ENCODE data around the gene BRIP1. TPM values are rescaled to one million over a fixed set of nuclear protein-coding genes. Genes with fewer than 3 reads are reported as not detected.

The BRIP1 gene
- total RNA-seq, 1 experiment from 2014 or later: 20.2 TPM

DNA sequence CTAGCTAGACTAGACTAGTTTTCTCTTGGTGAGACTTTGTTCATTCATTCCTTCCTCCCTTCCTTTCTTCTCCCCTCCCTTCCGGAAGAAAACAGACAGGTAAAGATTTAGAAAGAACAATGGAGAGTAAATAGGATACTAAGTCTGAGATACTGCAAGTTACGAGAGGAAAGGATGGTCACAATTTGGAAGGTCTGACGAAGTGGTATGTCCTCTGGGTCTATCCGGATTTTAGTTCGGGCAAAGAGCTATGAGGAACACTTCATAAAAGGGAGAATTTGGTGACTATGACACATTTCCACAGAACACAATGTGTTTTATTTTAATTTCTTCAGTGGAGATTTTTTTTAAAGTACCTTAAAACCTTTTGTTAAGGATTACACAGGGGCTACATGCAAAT, 107.7 kb downstream of the BRIP1 start:
- Mint-ChIP-seq H3K4me1 (peaks cover 0 to 3% of the 10 kb centered on the region in 2 experiments; a peak in 2 of 4 replicates), H3K27ac (no peak overlapping the region; a peak in 1 of 7 replicates), H3K36me3 (ENCODE audit: insufficient read depth in 1 of 3, low read depth in 3 of 3) (peaks cover 8 to 29% (median 21%) of the 10 kb centered on the region in 3 experiments), H3K4me3 (no peak overlapping the region), H3K27me3 (ENCODE audit: low read depth) (no peaks in the 10 kb centered on the region; the same call in 1 of the 2 replicates), H3K9me3 (no peaks in the 10 kb centered on the region; a peak in 1 of 5 replicates)
- Histone ChIP-seq H3K79me1 (ENCODE audit: insufficient read depth, low read depth, low read length, poor library complexity, severe bottlenecking) (no peaks in the 10 kb centered on the region), H2BK120ac (ENCODE audit: low read depth, low read length, poor library complexity, severe bottlenecking) (no peak overlapping the region), H2AFZ (ENCODE audit: low read length) (no peak overlapping the region), H4K20me1 (ENCODE audit: control insufficient read depth, insufficient read depth, insufficient read length) (no peaks in the 10 kb centered on the region), H3K56ac (ENCODE audit: insufficient read length, low read depth, low read length) (no peak overlapping the region), H4K5ac (ENCODE audit: insufficient read length, low read depth, low read length) (no peak overlapping the region), H3K27me3 (ENCODE audit: insufficient read depth, low read length) (no peaks in the 10 kb centered on the region), H3T11ph (ENCODE audit: low read length) (no peak overlapping the region), H3K79me2 (ENCODE audit: insufficient read depth, low read length) (no peaks in the 10 kb centered on the region), H3K18ac (ENCODE audit: insufficient read length, low read depth, low read length) (no peak overlapping the region), H3K4me1 (ENCODE audit: insufficient read depth, low read length) (no peaks in the 10 kb centered on the region), H2AK5ac (ENCODE audit: insufficient read length, low read length) (no peak overlapping the region), H3K4me2 (ENCODE audit: insufficient read depth, insufficient read length, low read length) (no peak overlapping the region), H4K91ac (ENCODE audit: insufficient read length, low read depth, low read length) (no peak overlapping the region), H2BK12ac (ENCODE audit: insufficient read length, low read depth, low read length) (no peak overlapping the region), H3K4ac (ENCODE audit: low read depth, low read length) (no peak overlapping the region), H4K8ac (replicated peaks; ENCODE audit: insufficient read length, low read depth, low read length) (no peak overlapping the region), H3K27ac (ENCODE audit: insufficient read length, low read depth, low read length) (no peak overlapping the region), H3K14ac (ENCODE audit: insufficient read depth, low read length) (no peak overlapping the region), H3K9me3 (ENCODE audit: control insufficient read depth, low read depth, low read length) (no peaks in the 10 kb centered on the region), H2BK20ac (ENCODE audit: low read depth, low read length, poor library complexity, severe bottlenecking) (no peak overlapping the region), H3K23me2 (ENCODE audit: insufficient read length, low read depth, low read length, poor library complexity, severe bottlenecking) (no peaks in the 10 kb centered on the region), H3K9ac (ENCODE audit: extremely low read depth, insufficient read length, low read length) (no peak overlapping the region), H3K23ac (ENCODE audit: insufficient read length, low read depth, low read length) (no peak overlapping the region), H2BK5ac (ENCODE audit: insufficient read length, low read length) (no peak overlapping the region), H2BK15ac (ENCODE audit: low read depth, low read length) (no peak overlapping the region)
- WGBS (ENCODE audit: extremely low coverage, insufficient read length, low lambda C conversion rate): no CpG with 5 or more reads among the region's 5 CpGs
- TF ChIP-seq, protein P1, sequence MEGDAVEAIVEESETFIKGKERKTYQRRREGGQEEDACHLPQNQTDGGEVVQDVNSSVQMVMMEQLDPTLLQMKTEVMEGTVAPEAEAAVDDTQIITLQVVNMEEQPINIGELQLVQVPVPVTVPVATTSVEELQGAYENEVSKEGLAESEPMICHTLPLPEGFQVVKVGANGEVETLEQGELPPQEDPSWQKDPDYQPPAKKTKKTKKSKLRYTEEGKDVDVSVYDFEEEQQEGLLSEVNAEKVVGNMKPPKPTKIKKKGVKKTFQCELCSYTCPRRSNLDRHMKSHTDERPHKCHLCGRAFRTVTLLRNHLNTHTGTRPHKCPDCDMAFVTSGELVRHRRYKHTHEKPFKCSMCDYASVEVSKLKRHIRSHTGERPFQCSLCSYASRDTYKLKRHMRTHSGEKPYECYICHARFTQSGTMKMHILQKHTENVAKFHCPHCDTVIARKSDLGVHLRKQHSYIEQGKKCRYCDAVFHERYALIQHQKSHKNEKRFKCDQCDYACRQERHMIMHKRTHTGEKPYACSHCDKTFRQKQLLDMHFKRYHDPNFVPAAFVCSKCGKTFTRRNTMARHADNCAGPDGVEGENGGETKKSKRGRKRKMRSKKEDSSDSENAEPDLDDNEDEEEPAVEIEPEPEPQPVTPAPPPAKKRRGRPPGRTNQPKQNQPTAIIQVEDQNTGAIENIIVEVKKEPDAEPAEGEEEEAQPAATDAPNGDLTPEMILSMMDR (conservative IDR thresholded peaks at IDR 0.05): no peak
- DNase-seq: no peak
